Activated T-helper 1 cell treated with anti-CD3 and anti-CD28 coated beads, Interleukin-2, amount 50 U/mL, for 16 hours (primary cell): ENCODE data around the gene LGI4.
A peak's percentile ranks its signal among the peaks of the same experiment; 100 is the strongest.
"Not testable (repeated sequence)": the region's sequence is repeated elsewhere in the genome, so short reads cannot be mapped to it uniquely, and the experiment has no call there.

Experiments
- DNase-seq, 2 donors: peaks; one replicate each; pipeline ENCODE4 v3.0.0-alpha.2; 2020; ENCODE audit warnings: low read depth in 1 of 2, low spot score in 1 of 2

The LGI4 gene

GRCh38 chr19:35142606-35143230, 7.9 kb upstream of the LGI4 start:
- DNase-seq: peak; percentile 57 to 59

- no peak for DNase-seq
These were observed 7.2 kb upstream of the LGI4 start for GRCh38 chr19:35141837-35142605.

DNA sequence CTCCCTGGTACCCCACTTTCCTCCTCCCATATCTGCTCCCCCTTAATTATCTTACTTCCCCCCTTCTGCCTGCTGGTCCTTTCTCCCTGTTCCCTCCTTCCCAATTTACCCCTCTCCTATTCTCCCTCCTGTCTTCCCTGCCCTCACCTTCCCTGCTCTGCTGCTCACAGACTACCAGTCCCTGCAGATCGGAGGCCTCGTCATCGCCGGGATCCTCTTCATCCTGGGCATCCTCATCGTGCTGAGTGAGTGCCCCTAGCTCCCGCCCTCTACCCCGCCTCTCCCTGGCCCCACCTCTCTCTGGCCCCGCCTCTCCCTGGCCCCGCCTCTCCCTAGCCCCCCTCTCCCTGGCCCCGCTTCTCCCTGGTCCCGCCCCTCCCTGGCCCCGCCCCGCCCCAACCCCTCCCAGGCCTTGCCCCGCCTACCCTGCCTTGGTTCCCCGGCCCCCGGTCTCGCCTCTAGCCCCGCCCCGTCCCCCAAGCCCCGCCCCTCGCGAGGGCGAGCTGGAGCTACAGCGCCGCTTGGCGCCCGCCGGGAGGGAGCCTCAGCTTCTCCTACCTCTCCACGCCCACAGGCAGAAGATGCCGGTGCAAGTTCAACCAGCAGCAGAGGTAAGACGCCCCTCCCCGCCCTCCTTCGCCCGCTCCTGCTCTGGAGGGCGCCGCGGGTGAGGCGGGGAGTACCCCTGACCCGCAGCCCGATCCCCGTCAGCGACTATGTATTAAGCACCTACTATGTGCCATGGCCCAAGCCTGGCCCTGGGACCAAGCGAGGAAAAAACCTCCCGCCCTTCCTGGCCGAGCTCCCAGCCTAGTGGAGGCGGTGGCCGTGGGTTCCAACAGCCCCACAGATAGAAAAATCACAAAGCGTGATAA, 6.3 kb upstream of the LGI4 start:
- peak; percentile 92 to 94 for DNase-seq

- no peak for DNase-seq
These were observed 5.5 kb upstream of the LGI4 start for GRCh38 chr19:35140207-35140961.

DNA sequence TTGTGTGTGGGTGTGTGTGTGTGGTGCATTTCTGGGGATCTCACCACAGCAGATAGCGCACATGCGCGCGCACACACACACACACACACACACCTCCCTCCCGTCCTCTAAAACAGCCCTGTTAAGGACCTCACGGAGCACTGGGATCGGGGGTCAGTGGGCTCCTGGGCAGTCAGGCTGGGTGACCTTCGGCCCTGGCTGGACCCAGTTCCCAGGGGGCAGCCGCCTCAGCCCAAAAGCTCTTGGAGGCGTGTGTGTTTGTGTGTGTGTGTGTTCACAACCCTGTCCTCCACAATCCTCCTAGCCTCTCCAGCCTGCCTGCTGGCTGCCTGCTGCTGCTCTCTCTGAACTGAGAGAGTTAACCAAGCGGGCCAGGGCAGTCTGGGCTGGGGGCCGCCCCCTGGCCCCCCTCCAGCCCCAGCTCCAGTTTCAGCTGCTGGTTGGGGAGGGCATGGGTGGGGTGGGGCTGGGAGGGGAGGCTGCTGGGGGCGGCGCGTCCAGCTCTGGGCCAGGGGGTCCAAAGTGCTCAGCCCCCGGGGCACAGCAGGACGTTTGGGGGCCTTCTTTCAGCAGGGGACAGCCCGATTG, 3.5 kb upstream of the LGI4 start, which contains the start of gene FXYD1:
TSS of gene FXYD1 (plus strand) at position 520 of the 588 bp plus-strand sequence. CDS start 1,256 bp downstream, outside the sequence.
- DNase-seq: no peak

- no peak for DNase-seq
These were observed 2.3 kb upstream of the LGI4 start for GRCh38 chr19:35136977-35137702.

DNA sequence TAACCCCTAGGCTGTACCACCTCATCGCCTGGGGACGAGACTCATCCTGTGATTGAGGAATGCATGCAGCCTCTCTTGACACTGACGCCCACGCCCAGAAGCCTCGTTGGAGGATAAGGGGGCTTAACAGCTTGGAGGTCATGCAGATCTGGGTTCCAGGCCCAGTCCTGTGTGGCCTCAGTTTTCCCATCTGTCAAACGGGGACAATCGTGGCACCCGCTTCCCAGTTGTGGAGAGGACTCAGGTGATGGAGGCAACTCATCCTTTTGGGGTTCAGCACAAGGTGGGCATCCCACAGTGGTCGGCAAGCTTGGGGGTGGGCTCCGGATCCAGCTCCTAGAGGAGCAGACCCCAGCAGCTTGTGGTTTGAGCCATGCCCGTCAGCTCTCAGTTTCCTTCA, 1.4 kb upstream of the LGI4 start:
- no peak for DNase-seq

GRCh38 chr19:35135389-35135909, 590 bp upstream of the LGI4 start:
- peak; percentile 45 to 49 for DNase-seq

- no peak for DNase-seq
These were observed 1.0 kb downstream of the LGI4 start for GRCh38 chr19:35133826-35134225.

GRCh38 chr19:35132254-35132653, 2.6 kb downstream of the LGI4 start:
- no peak for DNase-seq

- no peak for DNase-seq
These were observed 3.8 kb downstream of the LGI4 start for GRCh38 chr19:35130761-35131720.

DNA sequence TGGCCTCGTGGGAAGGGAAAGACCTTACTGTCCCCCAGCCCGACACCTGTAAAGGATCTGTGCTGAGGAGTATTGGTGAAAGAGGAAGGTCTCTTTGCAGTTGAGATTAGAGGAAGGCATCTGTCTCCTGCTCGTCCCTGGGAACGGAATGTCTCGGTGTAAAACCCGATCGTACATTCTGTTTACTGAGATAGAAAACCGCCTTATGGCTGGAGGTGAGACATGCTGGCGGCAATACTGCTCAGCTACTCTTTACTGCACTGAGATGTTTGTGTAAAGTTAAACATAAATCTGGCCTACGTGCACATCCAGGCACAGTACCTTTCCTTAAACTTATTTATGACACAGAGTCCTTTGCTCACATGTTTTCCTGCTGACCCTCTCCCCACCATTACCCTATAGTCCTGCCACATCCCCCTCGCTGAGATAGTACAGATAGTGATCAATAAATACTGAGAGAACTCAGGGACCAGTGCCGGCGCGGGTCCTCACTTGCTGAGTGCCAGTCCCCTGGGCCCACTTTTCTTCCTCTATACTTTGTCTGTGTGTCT, 5.1 kb downstream of the LGI4 start:
- not testable (repeated sequence) for DNase-seq

DNA sequence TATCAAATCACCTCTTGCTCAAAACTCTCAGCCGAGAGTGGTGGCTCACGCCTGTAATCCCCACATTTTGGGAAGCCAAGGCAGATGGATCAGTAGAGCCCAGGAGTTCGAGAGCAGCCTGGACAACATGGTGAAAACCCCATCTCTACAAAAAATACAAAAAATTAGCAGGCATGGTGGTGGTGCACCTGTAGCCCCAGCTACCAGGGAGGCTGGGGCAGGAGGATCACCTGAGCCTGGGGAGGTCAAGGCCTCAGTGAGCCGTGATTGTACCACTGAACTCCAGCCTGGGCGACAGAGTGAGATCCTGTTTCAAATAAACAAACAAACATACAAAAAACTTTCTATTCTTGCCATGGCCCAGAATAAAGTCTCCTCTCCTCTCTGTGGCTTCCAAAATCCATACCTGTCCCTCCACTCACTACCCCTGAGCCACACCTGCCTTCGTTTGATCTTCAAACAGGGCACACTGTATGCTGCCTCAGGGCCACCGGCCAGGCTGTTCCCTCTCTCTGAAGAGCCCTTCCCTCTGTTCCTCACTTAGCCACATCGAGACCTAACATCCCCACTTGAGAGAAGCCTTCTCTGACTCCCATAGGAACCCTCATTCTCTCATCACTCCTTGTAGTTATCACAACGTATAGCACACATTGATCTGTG, 6.3 kb downstream of the LGI4 start:
- DNase-seq: no peak

GRCh38 chr19:35127871-35128270, 7.0 kb downstream of the LGI4 start:
- DNase-seq: no peak

- no peak for DNase-seq
These were observed 8.3 kb downstream of the LGI4 start for GRCh38 chr19:35126624-35126959.

DNA sequence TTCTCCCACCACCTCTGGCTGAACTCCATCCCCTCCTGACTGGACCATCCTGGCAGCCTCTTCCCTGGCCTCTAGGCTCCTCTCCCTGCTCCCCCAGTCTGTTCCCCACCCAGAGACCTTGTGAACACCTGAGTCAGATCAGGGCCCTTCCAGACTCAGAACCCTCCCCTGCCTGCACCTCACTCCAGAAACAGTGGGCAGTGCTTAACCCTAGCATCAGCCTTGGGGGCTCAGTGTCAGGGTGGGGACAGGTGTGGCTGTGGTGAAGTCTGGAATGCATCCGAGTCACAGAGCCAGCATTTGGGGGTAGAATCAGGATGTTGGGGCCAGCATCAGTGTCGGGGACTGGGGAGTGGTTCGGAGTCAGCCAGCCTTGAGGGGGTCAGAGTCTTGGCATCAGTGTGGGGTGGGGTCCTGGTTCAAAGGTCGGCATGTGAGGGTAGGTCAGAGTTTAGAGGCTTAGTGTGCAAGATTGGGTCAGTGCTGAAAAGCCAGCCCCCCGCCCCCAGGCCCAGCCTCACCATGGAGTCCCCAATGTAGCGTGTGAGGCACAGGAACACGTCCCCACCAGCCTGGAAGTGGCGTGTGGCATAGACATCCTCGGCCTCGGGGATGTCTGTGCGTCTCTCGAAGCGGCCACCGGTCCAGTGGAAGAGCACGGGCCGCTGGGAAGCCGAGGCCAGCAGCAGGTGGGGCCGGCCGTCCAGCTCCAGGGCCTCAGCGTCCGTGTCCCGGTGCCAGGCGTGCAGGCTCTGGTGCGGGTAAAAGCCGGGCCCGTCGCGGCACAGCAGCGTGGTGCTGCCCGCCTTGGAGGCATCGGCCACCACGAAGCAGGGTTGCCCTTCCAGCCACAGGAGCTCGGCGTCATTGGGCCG, 8.9 kb downstream of the LGI4 start:
- DNase-seq: no peak

DNA sequence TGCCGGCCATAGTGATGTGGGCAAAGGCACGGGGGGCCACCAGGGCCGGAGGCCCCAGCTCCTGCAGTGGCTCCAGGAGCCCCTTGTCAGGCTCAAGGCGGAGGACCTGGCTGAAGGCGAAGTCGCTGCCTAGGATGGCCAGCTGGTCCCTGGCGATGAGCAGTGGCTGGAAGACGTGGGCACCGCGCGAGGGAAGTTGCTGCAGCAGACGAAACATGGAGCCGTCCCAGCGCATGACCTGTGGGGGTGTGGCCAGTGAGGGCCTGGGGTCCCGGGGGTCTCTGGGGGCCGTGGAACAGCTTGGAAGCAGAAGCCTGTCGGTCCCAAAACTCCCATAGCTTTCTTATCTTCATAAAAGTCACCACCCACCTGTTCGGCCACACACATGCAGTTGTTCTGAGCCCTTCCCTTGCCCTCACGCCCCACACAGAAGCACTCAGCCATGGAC, 9.6 kb downstream of the LGI4 start:
- no peak for DNase-seq
